HG03196 (cell line): ENCODE data around the gene GALNT4.

ENCODE experiments used
- ATAC-seq: cut with Tn5 transposase; IDR thresholded peaks from one replicate; pipeline ENCODE4 v1.9.1; 2021; ENCODE audit not compliant: unreplicated experiment

The GALNT4 gene

DNA sequence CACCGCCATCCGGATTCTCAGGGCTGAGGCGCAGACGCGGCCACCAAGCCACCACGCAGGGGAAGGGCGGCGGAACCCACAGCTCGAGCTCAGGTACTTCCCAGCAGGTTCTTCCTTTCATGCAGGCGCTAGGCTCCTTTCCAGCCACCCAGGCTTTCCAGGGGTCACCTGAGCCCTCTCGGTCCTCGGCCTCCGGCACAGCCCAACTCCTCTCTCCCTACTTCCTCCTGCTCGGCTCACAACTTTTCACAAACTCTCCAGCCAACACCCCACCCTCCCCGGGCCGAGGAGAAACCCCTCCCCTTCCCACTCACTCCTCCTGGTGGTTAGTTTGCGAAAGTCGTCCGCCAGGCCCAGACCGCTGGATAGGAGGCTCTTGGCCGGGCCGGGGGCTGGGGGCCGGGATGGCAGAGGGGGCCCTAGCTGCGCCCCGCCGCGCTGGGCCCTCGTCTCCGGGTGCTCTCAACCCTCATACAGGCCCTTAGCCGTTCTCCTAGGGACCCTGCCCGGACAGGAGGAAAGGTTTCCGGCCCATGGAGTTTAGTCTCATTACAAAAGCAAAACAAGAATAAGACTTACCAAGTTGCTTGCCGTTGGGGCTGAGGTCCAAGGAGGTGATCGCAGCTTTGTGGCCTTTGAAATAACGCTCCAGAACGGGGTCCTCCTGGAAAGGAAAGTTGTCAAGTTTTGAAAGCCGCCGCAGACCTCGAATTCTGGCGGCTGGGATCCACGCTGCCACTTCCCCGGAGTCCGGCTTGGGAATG is at the start of gene GALNT4:
GALNT4 (minus strand) TSS at position 256 of the 764 bp plus-strand sequence; CDS start at position 9, 247 bp downstream.
- ATAC-seq: peak; percentile 76

DNA sequence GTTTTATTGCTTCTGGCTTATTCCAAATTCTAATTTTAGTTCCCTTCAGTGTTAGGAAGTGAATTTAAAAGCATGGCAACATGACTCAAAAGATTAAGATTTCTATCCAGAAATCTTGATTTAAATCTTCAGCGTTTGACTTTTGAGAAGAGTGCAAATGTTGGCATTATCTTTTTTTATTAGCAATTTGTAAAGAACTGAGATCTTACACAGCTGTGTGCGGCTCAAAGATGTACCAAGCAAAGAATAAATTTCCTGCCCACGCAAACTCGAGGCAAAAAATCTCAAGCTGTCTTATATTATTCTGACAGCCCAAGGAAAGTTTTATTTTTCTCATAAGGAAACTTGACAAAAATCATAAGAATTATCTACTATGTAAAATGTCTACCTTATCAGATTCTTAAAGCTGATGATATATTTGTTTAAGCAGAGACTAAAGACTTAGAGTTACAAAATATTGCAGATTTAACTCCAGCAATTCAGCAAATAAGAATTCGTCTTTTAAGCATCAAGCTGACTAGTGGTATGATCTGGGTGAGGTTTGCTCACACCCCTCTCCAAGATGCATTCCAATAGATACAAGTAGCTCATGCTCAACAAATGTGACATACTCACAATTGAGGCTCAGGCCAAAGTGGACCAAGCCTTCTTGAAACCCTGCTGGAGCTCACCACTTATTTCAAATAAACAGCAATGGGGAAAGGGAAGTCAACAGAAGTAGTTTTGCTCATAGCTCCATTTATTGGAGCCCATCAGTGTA is 48.6 kb upstream of the GALNT4 start:
- ATAC-seq: no peak

DNA sequence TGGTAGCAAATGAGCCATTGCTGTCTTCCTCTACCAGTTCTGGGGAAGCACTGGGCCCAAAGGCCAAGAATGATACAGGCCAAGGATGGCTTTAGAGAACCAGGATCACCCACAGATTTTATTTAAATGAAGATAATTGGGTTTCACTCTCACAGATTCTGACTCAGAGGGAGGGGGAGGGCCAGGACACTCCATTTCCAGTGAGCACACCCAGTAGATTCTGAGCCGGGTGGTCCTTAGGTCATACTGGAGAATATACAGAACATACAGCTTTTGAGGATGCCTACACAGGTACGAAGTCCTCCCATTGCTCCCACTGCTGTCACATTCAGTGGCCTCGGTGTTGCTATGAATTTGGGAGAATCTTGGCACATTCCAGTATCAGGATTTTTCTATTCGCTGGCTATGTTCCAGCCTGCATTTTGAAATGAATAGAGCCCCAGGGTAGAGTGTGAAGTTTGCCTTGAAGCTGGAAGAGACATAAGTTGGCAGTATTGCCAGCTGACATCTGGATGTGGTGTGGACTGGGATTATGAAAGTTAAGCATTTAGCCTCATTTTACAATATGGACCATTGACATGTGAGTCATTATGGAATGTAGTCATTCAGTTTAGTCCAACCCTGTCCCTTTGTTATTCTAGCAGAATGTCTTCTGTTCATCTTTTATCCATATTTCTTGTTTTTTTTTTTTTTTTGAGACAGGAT is 47.0 kb upstream of the GALNT4 start:
- ATAC-seq: no peak

DNA sequence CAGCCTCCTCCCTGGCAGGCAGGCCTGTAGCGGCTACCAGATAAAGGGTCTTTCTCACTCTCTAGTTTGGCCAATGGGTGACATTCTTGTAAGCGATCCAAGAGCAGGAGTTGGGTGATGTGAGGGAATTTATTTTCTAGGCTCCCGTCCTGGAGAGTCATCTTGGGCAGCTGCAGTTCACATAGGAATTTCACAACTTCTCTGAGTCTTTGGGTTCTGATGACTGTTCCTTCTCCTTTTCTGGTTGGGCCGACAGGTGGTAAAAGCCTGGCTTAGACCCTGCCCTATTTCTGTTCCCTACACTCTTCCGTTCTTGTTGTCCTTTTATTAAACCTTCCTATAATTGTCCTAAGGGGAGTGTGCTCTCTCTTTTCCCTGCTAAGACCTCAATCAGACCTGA is 43.9 kb upstream of the GALNT4 start:
- no peak for ATAC-seq

- ATAC-seq: no peak
Measured at GRCh38 chr12:89567691-89568239, 43.2 kb upstream of the GALNT4 start.

- no peak for ATAC-seq
Measured at GRCh38 chr12:89566615-89567014, 42.0 kb upstream of the GALNT4 start.

DNA sequence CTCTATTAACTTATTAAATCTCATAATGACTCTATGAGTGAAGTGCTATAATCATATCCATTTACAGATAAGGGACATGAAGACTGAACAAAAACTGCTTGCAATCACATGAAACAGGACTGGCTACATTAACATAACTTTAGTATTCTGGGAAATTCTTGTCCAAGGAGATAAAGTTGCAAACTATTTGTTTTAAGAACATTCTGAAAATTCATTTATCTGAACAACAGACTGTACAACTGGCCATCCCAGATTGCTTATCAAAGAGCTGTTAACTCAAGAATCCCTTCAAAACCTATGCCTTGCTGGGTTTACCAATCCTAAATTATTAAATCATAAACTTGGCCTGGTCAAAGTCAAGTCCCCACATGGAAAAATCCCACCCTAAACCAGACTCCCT is 40.4 kb upstream of the GALNT4 start:
- ATAC-seq: no peak

- ATAC-seq: no peak
Measured at GRCh38 chr12:89559753-89560152, 35.2 kb upstream of the GALNT4 start.

- no peak for ATAC-seq
Measured at GRCh38 chr12:89556976-89557375, 32.4 kb upstream of the GALNT4 start.

- no peak for ATAC-seq
Measured at GRCh38 chr12:89552376-89552775, 27.8 kb upstream of the GALNT4 start.

DNA sequence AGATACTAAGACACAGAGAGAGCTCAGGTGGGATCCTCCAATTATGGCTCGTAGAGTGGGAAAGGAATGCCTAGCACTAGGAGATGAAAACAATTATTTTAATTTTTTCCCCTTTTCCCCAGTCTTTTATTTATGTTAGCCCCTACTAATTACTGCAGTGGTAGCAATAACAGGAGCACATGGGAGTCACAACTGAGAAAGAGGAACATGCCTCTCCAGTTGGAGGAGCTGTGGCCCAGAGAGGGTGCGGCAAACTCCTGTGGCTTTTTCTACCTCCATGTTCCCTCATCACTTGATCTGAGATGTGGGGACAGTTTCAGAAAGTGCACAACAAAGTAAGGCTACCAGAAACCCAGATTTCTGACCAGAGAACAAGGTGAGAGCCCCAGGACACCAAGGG is 27.2 kb upstream of the GALNT4 start:
- ATAC-seq: no peak

DNA sequence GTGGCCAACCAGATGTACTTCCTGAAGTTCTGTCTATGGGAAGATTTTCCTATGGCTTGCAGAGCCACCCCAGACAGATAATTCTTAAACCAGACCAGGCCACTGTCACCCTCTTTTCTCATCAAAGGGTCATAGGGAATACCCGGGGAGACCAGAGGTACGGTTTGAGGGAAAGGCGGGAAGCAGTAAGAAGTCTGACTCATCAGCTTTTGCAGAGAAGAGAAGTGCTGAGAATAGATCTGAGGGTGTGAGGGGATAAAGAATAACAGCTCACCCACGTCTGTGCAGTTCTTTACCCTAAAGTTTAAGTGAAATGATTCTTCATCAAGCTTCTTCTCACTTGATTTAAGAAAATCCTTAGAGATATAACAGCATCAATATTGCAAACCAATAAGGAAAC is 22.5 kb upstream of the GALNT4 start:
- no peak for ATAC-seq

DNA sequence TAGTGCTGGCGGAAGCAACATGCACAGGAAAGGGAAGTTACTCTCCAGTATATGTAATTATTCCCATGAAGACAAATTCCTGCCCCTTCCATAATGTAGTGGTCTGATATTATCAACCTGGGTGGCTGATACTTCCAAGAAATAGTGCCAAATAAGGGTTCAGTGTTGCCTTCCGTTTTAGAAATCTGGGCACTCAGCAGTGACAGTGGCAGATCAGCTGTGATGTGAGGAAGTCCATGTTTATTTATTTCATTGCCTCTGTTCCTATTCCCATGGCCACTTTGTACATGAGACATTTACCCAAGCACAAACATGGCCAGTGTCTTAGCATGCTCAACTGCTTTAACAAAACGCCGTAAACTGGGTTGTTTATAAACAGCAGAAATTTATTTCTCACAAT is 21.6 kb upstream of the GALNT4 start:
- no peak for ATAC-seq

DNA sequence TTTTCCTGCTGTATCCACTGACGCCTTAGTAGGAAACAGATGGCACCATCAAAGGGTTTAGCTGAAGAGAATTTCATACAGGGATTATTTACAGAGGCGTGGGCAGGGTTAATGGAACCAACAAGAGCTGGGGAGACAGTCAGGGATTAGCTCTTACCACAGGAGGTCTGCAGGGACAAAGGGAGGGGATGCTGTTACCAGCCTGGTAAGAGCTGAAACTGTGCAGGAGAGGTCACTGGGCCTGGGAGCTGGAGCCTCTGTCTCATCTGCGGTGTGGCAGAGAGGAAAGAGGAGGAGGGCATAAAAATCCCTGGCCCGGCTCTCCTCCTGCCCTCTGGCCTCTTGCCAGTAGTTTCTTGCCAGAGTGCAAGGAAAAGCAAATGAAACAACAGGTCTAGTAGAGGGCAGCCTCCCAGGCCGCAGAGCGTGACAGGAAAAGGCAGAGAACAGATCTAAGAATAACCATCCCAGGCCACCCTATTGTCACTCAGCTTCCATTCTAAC is 20.1 kb upstream of the GALNT4 start:
- ATAC-seq: peak; percentile 45

DNA sequence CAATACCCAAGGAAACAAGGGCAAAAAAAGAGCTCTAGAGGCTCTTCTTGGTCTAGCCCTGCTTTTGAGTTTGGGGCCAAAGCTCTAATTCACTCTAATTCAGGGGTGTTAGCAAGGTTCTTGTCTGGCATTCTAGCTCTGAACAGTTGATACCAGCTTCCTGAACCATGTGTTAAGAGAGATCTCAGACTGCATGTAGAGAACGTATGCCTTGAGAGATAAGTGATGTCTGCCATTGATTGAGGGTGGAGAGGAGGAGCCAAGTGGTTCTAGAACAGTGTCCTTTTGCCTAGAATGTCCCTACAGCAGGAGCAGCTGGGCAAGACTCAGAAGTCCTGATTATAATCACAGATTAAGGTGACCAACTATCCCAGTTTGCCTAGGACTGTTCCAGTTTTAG is 19.4 kb upstream of the GALNT4 start:
- ATAC-seq: no peak

DNA sequence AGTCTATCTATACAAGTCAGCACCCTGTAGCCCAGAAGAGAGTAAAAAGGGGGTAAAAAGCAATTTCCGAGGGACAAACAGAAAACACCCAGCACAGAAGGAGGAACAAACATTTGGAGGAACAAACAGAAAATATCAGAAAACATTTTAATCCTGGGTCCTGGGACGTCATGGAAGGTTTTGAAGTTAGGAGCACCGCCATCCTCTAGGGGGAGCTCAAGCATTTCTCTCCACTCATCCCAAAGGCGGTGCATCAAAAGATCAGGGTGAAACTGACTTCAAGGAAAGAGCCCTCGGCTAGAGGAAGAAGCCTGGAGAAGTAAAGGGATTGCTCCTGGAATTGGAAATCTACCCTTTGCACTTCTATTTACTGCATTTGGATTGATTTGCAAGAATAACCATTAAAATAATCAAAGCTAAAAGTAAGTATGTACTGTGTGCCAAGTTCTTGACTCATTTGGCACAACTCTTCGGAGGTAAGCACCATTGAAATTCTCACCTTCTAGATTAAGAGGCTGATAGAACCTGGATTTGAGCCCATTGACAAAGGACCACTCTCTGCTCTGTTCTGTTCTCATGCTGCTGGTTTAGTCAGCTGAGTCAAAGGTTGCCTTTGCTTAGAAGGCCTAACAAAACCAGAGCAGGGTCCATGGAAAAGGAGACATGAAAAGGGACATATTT is 18.5 kb upstream of the GALNT4 start:
- ATAC-seq: peak; percentile 67

GRCh38 chr12:89542236-89542635 is 17.6 kb upstream of the GALNT4 start:
- no peak for ATAC-seq

- no peak for ATAC-seq
Measured at GRCh38 chr12:89540586-89540985, 16.0 kb upstream of the GALNT4 start.

- ATAC-seq: no peak
Measured at GRCh38 chr12:89539426-89540223, 15.0 kb upstream of the GALNT4 start.

DNA sequence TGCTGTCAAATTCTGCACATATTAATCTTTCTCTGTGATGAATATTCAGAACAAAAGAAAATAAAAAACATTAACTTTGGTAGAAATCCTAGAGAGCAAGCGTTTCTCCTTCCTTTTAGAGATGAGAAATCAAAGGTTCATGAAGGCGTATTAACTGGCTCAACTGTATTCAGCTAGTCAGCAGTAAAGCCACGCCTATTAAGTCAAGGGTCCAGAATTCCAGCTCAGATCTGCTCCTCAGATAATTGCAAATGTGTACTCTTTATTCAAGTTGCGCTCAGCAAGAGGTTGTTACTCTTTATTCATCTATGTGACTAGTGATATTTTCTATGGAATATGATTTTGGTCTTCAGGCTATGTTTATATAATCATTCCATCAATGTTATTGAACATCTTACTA is 14.3 kb upstream of the GALNT4 start:
- ATAC-seq: no peak
